Mesangial cell (primary cell): ENCODE measurements around the gene PPIL6. TPM values are rescaled to one million over a fixed set of nuclear protein-coding genes. Genes with fewer than 3 reads are reported as not detected.

Experiments used
- total RNA-seq: library from RNA; depleted of rRNA; stranded (reverse); fragments of >200 nt; gene quantifications from 2 replicates; pipeline ENCODE4 v1.2.3, GENCODE V29; 2015

PPIL6 gene
- 0.98 and 2.3 TPM in 2 replicates for total RNA-seq

DNA sequence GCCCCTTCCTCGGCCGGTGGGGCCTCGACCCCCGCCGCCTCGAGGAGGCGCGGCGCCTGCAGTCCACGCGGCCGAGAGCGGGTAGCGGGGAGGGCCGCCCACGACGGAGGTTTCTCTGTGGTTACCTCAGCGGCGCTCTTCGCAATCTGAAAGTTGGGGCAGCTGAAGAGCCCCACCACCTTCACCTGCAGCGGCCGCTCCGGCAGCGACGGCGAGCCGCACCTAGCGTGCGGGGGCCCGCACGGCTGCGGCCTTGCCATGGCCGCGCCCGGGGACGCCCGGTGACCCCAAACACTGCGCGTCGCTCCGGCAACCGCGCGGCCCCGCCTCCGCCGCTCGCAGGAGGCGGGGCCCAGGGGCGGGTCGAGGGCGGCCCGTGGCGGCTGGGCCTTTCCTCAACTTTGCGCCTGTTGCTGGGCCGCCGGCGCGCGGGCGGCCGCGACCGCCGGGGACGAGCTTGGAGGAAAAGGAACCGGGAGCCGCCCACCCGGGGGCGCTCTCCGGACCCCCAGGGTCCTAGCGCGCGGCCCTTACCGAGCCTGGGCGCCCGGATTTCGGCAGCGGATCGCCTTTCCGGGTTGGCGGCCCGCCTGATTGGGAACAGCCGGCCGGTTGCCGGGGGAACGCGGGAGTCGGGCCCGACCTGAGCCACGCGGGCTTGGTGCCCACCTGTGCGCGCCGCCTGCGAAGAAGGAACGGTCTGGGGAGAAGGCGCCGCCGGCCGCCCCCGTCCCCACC is at the start of gene PPIL6, which contains the start of gene SMPD2:
PPIL6 (minus strand) TSS at position 298 of the 738 bp plus-strand sequence; CDS start at position 260, 38 bp downstream.
SMPD2 (plus strand) TSS at position 394 of the 738 bp plus-strand sequence. CDS start 398 bp downstream, outside the sequence.

DNA sequence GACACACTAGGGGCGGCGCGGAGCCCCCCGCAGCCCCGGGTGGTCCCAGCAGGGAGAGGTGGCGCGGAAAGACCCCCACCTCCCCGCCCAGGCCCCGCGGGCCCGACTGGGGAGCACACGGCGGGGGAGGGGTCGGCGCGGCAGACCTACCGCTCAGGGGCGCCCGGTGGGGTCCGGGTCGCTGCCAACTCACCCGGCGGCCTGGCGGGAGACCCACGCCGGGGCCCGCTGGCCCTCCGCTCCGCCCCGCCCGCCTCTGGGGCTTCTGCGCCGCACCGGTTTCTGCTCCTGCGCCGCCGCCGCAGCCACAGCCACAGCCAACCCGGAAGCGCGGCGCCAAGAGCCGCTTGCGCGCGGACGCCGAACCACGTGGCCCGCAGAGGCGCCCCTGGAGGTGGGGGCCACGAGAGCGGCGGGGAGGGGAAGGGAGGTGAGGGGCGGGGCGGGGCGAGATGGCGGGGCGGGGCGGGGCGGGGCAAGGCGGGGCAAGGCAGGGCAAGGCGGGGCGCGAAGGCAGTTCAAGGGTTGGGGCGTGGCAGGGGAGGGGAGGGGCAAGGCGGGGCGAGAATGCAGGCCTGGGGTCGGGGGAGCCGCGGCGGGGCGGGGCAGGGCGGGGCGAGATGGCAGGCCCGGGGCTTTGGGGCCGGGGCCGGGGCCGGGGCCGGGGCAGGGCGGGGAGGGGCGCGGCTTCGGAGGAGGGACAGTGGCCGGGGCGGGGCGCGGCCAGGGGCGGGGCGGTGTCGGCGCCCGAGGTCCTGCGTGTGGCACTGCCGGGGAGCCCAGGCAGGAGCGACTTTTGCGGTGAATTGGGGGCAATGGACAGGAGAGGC is 42.7 kb upstream of the PPIL6 start, which contains the start of gene ZBTB24:
ZBTB24 (minus strand) TSS at position 315 of the 830 bp plus-strand sequence. CDS start 1,193 bp downstream, outside the sequence.

DNA sequence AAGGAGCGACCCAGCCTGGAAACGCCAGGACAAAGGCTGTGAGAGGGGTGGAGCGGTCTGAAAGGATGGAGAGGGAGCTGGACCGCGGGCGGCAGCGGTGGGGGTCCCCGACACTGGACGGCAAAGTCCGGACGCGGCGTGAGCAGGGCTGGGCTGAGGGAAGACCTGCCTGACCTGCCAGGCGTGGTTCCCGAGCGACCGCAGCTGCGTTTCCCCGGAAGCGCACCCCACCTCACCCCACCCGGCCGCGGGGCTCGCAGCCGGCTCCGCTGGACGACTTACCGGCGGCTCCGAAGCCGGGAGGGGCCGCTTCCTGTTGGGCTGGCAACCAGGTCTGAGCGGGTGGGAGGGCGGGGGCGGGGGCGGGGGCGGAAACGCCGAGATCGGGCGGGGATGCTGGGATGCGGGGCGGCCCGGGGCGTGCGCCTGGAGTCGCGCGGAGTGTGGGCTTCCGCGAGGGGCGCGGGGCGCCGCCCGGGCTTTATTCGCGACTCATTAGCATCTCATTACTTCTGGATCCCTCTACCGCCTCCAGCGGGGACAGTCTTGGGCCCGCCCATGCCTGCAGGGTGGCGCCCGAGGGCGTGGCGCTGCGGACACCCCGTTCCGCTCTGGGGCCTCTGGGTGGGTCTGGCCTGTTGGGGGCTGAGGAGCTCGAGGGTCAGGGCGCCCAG is 15.1 kb upstream of the PPIL6 start, which contains the start of gene MICAL1:
MICAL1 (minus strand) TSS at position 336 of the 674 bp plus-strand sequence. CDS start 1,576 bp downstream, outside the sequence.

DNA sequence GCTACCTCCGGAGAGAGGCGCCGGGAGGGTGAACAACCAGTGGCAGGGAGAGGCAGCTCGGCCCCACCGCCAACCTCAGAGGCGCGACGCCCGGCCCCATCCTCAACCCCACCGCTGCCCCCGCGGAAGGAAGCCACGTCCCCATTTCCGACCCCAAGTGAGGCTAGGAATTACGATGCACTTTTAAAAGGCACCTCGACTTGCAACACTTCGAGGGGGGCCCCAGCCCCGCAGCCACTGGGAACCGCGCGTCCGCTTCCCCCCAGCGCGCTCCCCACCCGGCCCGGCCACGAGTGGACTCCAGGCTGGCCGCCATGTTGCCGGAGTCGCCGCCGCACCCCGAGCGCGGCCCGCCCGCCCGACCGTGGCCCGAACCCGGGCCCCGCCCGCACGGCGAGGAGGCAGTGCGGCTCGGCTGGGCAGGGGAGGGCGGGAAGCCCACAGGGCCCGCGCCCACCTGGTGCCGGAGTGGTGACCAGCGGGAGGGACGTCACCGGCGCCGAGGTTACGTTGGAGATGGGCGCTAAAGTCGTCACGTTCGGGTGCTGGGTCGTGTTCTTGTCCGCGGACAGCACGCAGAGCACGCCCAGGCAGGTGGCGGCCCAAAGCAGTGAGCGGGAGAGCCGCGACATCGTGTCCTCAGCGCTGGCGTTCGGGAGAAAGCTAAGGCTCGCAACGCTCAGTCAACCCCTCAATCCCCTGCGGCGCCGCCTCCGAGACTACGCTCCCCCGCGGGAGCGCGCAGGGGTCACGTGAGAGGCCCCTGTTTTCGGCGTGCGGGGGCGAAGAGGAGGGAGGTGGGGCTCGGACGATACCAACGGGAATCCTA is 58.5 kb downstream of the PPIL6 start, which contains the start of gene CD164:
CD164 (minus strand) TSS at position 721 of the 829 bp plus-strand sequence; CDS start at position 632, 89 bp downstream.

Other genes with a start within 250 kb of the PPIL6 start
- 91.7 and 94.6 TPM in 2 replicates for gene CD164, start 58.2 kb downstream of the PPIL6 start, total RNA-seq
- 10.3 and 13.5 TPM in 2 replicates for gene SMPD2, start 96 bp upstream of the PPIL6 start, total RNA-seq
- 32.9 and 51.1 TPM in 2 replicates for gene MICAL1, start 15.1 kb upstream of the PPIL6 start, total RNA-seq
- gene ZBTB24, start 42.6 kb upstream of the PPIL6 start, total RNA-seq, result 5.4 and 6.6 TPM in 2 replicates